ENCODE measurements around the gene GRAMD2A.

GRCh38 chr15:72227192-72227586 lies 29.6 kb upstream of the GRAMD2A start:
- TF ChIP-seq CTCF (IDR thresholded peaks at IDR 0.05), result no peak
- TF ChIP-seq POLR2AphosphoS5 (IDR thresholded peaks at IDR 0.05), result no peak
- no peak for TF ChIP-seq POLR2A (IDR thresholded peaks at IDR 0.05)
- TF ChIP-seq EP300 (IDR thresholded peaks at IDR 0.05), result no peak
